PFSK-1 (cell line): ENCODE measurements around the gene ZNF716.

Experiments
- POLR2AphosphoS5 ChIP-seq: IDR thresholded peaks from 2 replicates; pipeline ENCODE4 v1.6.1; 2012; ENCODE audit warnings: low read depth, mild to moderate bottlenecking, control low read depth, low read length, moderate library complexity
- REST ChIP-seq, 2 experiments: IDR thresholded peaks; 2 replicates each; pipeline versions ENCODE4 v1.6.1 to v1.8.0; 2011 to 2012; ENCODE audit warnings: low read depth in 2 of 2, low read length in 2 of 2, control low read depth in 1 of 2, inconsistent platforms in 1 of 2, mild to moderate bottlenecking in 1 of 2, moderate library complexity in 1 of 2; ENCODE audit not compliant: insufficient read depth in 1 of 2
- SIN3A ChIP-seq: IDR thresholded peaks from 2 replicates; pipeline ENCODE4 v1.6.1; 2012; ENCODE audit warnings: mild to moderate bottlenecking, low read length, moderate library complexity, borderline replicate concordance; ENCODE audit not compliant: insufficient read depth
- TAF1 ChIP-seq: IDR thresholded peaks from 2 replicates; pipeline ENCODE4 v1.6.1; 2012; ENCODE audit warnings: low read length, control low read depth, borderline replicate concordance; ENCODE audit not compliant: insufficient read depth

GRCh38 chr7:57415326-57415725, 34.7 kb upstream of the ZNF716 start:
- no peak for TF ChIP-seq REST (IDR thresholded peaks at IDR 0.05; ENCODE audit: insufficient read depth in 1 of 2, low read depth in 2 of 2, low read length in 2 of 2)
- TF ChIP-seq TAF1 = no peak
- no peak for TF ChIP-seq SIN3A
- TF ChIP-seq POLR2AphosphoS5 = no peak
